ENCODE results near the gene TEX13C. TPM values are rescaled to one million over a fixed set of nuclear protein-coding genes. Genes with fewer than 3 reads are reported as not detected.

The TEX13C gene
- total RNA-seq: not detected in 2 replicates

GRCh38 chrX:125319646-125320521 is at the start of gene TEX13C:
TEX13C (plus strand) TSS chrX:125319871; CDS start chrX:125320120, 249 bp downstream.

All from smooth muscle cell of trachea (primary cell).